ENCODE results near the gene ZNF423.

ZNF423 gene

DNA sequence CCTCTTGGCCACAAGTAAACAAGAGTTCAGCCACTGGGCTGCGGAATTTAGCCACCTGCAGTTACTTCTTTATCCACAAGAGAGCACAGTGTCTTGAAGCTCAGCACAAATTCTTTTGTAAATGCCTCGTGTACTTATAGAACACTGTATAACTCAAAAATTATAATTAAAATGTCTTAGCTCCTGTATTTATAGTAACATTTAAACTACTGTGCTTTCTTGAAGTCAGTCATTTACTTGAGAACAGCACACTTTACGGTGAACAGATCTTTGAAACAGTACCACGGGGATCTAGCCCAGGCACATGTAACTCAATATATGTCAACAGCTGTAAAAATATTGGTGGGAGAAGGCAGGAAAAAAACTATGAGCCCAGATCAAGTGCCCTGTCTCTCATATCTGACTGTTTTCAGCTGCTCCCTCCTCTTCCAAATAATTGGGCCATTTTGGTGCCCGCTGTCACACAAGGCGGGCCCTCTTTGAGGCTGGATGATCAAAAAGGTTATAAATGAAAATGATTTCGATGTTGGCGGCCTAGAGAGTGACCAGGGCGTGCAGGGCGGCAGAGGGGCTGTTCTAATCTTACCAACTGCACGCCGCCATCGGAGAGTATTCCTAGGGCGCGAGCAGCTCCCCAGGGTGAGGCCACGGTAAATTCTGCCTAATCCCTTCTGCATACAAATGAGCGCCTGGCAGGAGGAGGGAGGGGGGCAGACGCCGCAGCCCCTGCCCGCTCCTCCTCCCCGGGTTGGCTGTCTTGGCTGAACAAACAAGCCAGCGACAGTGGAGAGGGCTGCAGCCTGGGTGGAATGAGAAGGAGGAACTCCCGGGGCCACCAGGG is 299.1 kb downstream of the ZNF423 start:
- DNase-seq (ENCODE audit: low read depth): peak; percentile 7
- TF ChIP-seq, protein P1, sequence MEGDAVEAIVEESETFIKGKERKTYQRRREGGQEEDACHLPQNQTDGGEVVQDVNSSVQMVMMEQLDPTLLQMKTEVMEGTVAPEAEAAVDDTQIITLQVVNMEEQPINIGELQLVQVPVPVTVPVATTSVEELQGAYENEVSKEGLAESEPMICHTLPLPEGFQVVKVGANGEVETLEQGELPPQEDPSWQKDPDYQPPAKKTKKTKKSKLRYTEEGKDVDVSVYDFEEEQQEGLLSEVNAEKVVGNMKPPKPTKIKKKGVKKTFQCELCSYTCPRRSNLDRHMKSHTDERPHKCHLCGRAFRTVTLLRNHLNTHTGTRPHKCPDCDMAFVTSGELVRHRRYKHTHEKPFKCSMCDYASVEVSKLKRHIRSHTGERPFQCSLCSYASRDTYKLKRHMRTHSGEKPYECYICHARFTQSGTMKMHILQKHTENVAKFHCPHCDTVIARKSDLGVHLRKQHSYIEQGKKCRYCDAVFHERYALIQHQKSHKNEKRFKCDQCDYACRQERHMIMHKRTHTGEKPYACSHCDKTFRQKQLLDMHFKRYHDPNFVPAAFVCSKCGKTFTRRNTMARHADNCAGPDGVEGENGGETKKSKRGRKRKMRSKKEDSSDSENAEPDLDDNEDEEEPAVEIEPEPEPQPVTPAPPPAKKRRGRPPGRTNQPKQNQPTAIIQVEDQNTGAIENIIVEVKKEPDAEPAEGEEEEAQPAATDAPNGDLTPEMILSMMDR (conservative IDR thresholded peaks at IDR 0.05; ENCODE audit: low read length): peak; percentile 28
- no peak overlapping the region for H3K4me3 ChIP-seq (ENCODE audit: low read length)

- no peak overlapping the region for H3K4me3 ChIP-seq (ENCODE audit: low read length)
- TF ChIP-seq, protein P1 (conservative IDR thresholded peaks at IDR 0.05; ENCODE audit: low read length): no peak
- no peak for DNase-seq (ENCODE audit: low read depth)
These were observed 299.7 kb downstream of the ZNF423 start for GRCh38 chr16:49556249-49556605.

GRCh38 chr16:49554681-49555080 is 301.2 kb downstream of the ZNF423 start:
- no peak overlapping the region for H3K4me3 ChIP-seq (ENCODE audit: low read length)
- TF ChIP-seq, protein P1 (conservative IDR thresholded peaks at IDR 0.05; ENCODE audit: low read length): no peak
- DNase-seq (ENCODE audit: low read depth): no peak

DNA sequence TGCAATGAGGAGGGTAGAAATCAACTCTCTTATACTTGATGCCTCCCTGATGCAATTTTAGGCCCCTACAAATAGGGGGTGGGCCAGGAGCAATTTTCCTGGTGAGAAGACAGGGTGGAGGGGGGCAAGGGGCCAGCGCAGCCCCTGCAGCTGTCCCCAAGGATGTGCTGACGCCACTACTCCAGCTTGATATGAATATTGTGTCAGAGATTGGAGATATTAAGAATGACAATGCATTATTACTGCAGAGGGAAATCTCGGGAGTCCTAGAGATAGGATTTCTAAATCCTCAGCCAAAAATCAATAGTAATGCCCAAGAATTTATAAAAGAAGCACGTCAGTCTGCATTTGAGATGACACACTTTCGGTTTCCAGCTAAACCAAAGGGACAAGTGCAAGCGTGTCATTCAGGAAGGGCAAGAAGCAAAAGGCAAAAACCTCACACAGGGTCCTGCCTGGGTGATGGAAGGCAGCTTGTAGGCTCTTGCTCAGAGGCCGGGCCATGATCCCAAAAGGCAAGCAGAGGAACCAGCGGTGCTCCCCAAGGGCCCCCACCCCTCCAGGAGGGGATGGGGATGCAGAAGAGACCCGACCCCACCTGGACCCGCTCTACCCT is 303.5 kb downstream of the ZNF423 start:
- TF ChIP-seq, protein P1 (conservative IDR thresholded peaks at IDR 0.05; ENCODE audit: low read length): no peak
- no peak overlapping the region for H3K4me3 ChIP-seq (ENCODE audit: low read length)
- no peak for DNase-seq (ENCODE audit: low read depth)

DNA sequence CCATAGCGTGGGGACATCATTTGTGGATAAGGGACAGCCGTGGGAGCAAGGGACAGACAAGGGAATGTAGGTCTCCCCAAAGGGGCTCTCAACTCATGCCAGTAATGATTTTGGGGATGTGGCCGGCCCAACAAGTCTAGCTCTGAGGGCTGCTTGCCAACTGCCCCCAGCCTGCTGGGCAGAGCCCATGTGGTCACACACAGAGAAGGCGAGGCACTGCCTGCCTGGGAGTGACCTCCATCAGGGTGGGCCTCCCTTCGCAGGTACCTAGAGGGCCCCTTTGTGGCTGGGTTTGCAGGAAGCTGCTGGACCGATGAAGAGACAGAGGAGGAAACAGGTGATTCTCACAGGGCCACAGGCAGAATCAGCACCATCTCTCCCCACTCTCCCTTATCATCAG is 305.2 kb downstream of the ZNF423 start:
- no peak overlapping the region for H3K4me3 ChIP-seq (ENCODE audit: low read length)
- no peak for DNase-seq (ENCODE audit: low read depth)
- TF ChIP-seq, protein P1 (conservative IDR thresholded peaks at IDR 0.05; ENCODE audit: low read length): no peak

GRCh38 chr16:49550140-49550539 is 305.8 kb downstream of the ZNF423 start:
- no peak overlapping the region for H3K4me3 ChIP-seq (ENCODE audit: low read length)
- TF ChIP-seq, protein P1 (conservative IDR thresholded peaks at IDR 0.05; ENCODE audit: low read length): no peak
- DNase-seq (ENCODE audit: low read depth): no peak
